IPS DF 4.7 (cell line): ENCODE data around the gene KCNK7.

Experiments used
- DNase-seq: peaks from one replicate; pipeline ENCODE4 v3.0.0-alpha.2; 2013; ENCODE audit warnings: low spot score; ENCODE audit errors: extremely low read depth

KCNK7 gene

DNA sequence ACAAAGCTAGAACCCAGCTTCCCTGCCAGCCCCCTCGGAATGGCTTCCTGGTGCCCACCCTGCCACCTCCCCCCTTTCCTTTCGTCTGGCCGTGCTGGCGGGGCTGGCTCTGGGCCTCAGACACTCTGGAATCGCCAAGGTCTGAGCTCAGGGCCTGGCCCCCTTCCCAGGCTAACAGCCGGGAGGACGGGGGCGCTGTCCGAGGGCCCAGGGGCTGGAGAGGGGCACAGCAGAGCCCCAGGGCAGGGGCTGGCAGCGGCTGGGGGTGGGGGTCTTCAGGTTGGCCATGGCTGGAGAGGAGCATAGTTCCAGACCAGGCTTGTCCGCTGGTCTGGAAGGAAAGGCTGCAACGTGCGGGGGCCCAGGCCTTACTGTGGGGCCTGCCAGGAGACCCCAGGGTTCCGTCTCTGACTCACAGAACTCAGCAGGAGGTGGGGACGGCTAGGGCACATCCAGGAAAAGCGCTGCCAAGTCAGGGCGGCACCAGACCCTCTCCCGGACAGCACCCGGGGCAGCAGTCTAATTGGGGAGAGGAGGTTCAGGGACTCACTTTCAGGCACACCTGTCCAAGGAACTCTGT lies 36.6 kb downstream of the KCNK7 start:
- DNase-seq, result no peak

DNA sequence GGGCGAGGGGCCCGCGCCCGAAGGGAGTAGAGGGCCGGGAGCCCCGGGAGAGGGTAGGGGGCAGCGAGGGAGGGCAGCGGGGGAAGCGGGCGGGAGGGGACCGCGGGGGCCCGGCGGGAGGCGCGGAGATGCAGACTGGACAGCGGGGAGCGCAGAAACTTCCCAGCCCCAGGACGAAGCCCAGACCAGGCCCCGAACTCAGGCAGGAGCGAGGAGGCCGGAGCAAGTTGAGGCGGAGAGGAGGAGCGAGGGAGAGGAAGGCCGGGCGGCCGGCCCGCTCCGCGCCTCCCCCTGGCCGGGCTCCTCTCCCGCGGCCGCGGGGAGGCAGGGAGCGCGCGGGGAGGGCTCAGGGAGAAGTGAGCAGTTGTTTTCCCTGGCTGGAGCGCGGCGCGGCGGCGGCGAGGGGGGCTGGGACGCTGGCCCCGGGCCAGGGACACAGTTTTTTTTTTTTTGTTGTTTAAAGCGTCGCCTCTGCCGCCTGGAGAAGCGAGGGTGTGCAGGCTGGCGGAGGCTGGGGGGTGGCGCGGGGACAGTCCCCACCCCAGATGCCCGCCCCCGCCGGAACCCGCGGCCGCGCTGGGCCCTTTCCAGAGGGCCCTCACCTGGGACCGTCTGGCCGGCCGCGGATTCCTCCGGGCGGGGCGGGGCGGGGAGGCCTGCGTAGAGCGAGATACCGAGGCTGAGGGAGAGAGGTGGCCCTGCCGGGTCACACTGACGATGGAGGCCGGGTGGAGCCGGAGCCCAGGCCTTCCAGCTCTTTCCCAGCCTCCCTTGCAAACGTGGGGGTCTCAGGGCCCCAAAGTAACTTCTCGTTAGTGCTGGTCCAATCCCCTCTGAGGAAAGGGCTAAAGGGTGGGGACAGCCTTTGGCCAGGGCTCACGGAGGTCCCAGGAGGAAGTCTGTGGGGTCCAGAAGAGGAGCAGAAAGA lies 37.3 kb downstream of the KCNK7 start, which contains the start of gene LTBP3:
LTBP3 (minus strand) TSS at position 358 of the 928 bp plus-strand sequence. CDS start 400 bp downstream, outside the sequence.
- DNase-seq, result no peak

DNA sequence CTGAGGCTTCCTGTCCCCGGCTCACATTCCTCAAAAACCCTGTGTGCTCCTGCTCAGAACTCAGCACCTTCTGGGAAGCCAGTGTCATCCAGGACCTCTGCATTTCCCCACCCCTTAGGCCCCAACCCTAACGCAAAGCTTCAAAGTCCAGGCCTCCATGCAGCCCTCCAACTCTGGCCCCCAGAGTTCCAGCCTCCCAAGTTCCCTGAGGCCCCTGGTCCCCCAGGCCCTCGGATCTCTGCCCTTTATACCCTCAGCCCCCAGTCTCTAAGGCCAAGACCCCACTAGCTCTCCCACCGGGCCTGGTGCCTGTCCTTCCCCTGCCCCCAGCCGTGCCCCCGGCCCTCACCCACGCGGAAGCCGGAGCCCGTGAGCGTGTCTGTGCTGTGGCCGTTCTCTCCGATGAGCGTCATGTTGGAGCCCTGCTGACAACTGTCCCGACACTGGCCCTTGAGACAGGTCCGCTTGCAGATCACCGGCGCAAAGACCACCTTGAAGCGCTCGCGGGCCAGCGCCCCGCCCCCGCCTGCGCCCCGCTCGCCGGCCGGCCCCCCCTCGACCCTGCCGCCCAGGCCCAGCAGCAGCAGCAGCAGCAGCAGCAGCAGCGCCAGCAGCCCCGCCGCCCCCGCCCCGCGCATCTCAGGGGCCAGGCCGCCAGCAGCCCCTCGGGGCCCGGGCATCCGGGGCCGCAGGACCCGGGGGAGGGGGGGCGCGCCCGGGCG lies 38.2 kb downstream of the KCNK7 start:
- DNase-seq, result no peak

DNA sequence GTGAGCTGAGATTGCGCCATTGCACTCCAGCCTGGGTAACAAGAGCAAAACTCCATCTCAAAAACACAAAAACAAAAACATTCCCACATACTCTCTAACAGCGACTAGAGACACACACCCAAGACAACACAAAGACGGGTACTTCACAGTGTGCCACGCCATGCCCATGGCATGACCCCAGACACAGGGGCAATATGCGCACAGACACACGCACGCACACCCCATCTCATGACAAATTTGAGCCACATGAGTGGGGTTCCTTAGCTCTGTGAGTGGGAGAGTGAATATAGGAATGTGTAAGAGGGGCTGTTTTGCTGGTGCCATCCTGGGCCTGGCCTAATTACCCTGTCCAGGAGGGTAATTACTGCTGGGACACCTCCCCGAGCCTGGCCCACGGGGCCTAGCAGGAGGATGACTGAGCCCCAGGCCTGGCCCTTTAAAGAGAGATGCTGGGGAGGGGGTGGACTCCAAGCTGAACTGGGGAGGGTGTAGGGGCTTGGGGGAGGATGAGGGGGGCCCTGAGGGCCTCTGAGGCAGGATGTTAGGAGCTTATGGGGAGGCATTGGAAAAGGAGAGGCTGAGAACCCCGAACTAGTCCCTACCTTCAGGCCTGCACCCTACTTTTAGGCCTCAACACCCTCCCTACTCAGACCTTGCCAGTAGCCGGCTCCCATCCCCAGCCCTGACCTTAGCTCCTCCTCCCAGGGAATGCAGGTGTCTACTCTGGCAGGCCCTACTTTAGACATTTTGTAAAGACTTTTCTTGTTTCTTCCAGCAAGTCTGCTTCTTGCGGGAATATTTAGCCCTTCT lies 38.9 kb downstream of the KCNK7 start:
- DNase-seq, result no peak

DNA sequence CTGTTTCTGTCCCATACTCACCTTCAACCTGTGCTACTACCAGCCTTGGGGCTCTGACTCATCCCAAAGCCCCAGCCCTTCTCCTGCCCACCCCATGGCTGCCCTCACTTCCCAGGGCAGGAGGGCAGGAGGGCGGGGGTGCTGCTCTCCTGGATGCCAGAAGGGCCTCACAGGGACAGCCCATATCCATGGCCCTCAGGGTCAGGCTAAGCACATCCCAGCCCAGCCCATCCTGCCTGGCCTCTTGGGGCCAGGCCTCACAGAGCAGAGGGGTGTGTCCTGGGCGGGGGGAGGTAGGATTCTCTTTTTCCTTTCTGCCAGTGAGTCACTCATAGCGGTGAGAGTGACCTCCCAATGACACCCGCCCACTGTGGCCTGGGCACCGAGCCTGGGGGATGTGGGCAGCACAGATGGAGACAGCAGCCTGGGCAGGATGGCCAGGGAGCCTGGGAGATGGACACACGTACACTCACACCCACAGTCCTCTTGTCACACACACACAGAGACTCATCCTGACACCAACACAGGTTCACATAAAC lies 39.8 kb downstream of the KCNK7 start:
- DNase-seq, result no peak

DNA sequence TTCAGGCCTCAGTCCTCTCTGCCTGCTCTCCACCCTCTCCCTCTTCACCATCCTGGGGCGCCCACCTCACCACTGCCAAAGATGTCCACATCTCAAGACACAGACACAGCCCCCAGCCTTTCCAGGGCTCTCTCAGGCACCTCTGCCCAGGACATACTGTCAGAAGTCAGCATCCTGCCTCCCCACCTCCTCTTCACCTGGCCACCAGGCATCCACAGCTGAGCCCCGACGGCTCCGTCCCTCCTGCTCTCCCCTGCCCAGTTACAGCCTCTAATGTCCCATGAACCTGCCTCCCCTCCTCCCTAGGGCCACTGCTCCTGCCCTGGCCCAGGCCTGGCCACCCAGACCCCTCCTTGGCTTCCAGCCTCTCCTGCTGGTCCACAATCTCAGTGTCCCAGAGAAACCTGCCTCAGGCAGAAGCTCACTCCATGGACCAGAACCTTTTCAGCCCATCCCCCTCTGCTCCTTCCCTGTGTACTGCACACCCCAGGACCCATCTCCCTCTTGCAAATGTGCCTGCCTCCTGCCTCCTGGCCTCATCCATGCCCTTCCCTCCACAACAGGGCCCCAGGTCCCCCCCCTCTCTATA lies 40.7 kb downstream of the KCNK7 start:
- DNase-seq, result no peak

DNA sequence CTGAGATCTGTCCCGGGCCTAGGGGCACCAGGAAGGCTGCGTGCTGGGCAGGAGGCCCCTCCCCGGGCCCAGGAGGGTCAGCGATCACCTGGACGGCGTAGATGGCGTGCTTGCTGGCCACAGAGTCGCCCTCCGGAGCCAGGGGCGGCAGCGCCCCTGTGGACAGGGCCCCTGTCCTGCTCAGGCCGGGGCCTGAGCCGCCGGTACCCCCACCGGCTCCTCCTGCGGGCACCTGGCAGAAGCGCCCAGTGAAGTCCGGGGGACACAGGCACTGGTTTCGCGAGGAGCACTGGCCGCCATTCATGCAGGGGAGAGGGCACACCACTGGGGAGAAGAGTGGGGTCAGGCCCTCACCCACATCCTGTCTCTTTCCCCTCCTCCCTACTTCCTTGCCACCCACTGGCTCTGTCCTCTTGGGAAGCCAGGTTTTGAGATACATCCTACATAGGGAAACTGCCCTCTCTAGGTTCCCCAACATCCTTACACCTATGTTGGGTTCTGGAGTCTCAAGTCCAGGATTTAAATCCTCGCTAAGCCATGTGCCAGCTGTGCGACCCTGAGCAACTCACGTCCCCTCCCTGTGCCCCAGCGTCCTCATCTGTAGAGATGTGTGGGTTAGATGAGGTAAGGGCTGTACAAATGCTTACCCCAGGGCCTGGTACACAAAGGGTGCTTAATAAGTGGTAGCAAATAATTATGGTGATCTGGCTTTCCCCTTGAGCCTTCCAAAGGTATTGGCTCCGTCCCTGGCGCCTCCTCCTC lies 41.4 kb downstream of the KCNK7 start:
- DNase-seq, result no peak

DNA sequence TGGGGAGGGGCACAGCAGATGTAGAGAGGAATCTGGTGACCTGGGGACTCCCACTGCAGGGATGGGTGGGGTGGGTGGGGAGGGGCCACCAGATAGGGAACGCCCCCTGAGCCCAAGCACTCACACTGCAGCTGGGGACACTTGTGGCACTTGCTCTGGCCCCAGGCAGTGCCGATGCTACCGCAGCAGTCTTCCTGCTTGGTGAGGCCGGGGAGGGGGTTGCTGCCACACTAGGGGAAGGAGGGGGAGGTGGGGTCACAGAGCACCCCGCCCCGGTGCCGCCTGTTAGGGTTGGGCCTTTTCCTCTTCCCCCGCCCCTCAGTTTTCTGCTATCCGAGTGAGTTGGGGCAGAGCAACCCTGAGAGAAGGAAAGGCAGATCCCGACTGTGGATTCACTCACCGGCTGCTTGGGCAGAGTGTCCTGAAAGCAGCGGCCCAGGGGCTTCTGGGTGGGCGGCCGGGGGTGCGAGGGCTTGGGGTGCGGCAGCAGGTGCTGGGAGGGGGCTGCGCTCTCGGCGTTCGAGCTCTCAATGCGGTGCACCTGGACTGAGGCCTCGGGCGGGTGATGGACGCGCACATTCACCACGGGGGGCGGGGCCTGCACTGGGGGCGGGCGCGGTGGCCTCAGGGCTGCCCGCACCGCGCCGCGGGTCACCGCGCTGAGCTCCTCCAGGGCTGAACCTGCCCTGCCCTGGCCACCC lies 42.1 kb downstream of the KCNK7 start:
- no peak for DNase-seq

DNA sequence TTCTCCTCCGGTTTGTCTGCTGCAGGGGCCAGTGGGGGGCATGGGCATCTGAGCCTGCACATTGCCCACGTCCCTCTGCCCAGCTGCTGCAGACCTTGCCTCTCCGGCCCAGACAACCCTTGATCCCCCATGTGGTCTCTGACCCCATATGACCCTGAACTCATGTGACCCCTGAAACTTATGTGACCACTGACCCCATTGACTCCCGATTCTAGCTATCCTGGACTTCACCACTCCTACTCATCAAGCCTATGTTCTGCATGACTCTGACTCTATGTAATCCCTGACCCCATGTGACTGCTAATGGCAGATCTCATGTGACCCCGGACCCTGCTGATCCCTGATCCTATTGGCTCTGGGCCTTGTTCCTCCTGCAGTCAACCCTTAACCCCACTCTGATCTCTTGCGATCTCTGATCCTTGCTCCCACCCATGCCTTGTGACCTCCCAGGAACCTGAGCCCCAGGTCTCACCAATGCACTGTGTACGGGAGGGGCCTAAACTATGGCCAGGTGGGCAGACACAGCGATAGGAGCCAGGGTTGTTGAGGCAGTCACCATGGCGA lies 43.1 kb downstream of the KCNK7 start:
- no peak for DNase-seq

DNA sequence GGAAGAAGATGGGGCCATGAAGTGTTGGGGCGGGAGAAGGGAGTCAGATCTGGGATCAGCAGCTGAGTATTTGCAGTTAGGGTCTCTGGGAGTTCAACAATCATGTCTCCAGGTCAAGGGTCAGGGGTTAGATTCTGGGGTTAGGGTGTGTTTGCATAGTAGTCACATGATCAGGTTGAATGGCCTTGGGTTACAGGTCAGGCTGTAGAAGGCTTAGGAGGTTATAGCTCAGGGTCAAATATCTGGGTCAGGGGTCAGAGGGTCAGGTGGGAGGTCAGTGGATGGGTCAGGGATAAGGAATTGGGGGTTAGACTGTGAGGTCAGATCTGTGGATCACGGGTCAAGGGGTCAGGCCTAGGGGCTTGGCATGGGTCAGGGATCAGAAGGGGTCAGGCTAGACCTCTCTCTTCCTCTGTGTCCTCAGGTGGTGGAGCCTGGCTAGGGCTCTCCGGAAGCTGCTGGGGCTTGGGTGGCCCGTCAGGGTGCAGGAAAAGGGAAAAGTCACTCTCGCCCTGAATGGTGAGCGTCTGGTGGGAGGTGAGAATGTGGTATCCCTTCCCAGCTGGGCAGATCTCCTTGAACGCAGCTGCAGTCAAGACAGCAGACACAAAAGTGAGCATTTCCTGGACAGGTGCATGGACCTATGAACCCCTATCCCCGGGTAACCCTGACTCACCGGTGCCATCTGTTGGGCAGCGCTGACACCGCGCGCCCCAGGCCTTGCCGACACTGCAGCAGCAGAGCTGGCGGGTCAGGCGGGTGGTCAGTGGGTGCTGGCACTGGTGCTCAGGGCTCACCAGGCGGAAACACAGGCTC lies 43.8 kb downstream of the KCNK7 start:
- DNase-seq, result no peak

DNA sequence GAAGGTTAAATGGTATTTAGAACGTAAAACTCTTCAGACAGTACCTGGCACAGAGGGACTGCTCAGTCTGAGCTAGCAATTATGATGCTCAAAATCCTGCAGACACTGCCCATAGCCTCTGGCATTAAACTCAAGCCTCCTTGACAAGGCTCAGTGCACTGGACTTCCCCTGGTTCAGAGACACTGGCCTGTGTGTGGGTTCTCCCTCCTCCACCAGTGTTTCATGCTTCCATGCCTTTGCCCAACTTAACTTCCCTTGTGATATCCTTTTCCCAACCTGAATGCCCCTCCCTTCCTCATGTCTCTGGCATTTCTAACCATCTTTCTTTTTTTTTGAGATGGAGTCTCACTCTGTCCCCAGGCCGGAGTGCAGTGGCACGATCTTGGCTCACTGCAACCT lies 46.5 kb downstream of the KCNK7 start:
- DNase-seq, result no peak

DNA sequence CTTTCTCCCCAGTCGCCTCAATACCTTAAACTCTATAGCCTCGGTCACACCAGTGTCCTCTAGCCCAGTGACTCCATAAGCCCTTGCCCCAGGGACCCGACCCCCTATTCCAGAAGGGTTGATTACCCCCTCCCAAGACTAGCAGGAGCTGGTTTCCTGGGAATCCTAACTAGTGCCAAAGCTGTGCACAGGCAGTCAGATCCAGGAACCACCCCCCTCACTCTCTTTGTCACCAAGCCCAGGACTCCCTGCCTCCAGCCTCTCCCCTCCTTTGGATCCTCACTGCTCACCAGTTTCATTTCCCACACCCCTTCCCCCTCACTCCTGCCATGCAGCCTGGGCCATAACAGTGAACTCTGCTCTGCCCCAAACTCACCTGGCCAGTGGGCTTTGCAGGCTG lies 47.2 kb downstream of the KCNK7 start:
- no peak for DNase-seq

DNA sequence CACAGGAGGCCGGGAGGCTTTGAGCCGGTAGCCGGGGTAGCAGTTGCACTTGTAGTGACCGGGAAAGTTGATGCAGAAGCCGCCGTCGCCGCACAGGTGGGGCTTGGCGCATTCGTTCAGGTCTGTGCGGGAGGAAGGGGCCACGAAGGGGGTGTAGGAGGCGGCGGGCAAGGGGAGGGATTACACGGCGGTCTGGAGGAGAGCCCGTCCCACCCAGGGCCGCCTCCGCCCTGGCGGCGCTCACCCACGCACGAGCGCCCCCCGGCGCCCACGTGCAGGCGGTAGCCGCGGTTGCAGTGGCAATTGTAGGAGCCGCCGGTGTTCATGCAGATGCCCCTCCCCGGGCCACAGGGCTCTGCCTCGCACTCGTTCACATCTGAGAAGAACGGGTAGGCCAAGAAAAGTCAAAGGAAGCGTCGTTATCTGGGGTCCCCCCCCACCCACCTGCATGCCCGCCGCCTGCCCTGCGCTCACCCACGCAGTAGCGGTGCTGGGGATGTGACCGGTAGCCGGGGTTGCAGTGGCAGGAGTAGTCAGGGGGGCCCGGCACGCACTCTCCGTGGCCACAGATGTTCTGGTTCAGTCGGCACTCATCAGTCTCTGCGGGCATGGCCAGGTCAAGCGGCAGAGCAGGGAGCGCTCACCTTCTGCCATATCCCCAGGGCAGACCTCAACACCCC lies 48.0 kb downstream of the KCNK7 start:
- no peak for DNase-seq

DNA sequence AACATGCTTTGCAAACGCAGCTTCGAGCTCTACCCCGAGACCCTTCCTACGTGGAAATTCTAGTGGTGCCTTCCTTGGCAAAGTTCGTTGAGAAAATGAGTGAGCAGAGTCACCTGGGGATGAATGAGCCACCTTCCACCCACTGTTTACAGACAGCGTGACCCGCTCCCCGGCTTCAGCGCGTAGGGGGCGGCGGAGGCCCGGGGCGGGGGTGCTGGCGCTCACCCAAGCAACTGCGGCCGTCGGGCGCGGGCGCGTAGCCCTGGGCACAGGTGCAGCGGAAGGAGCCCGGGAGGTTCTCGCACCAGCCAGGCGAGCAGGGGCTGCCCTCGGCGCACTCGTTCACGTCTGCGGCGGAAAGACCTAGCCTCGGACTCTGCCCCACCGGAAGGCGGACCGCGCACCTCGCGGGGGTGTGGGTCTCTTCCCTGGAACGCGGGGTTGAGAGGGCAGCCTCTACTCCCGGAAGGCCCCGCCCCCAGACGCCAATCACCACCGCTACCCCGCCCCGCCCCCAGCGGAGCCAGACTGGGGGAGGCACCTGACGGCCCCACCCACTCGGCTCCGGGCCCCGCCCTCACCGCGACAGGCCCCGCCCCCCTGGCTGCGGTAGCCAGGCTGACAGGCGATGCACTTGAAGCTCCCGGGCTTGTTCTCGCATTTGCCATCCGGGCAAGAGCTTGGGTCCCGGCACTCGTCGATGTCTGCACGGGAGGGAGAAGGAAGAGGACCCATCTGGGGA lies 49.2 kb downstream of the KCNK7 start:
- no peak for DNase-seq

DNA sequence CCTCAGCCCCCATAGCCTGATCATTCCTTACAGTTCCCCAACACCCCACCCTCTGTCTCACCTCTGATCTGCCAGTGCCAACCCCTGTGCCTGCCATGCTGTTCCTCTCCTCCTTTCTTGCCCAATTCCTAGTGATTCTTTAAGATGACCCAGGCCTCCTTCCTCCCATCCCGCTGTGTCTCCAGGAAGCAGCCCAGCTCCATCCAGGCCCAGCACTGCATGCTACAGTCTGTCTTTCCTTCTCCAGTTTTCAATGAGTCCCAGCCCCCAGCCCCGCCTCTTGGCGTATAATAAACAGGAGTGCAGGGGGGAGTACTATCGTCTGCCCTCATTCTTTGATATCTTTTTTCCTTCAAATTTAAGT lies 49.8 kb downstream of the KCNK7 start:
- no peak for DNase-seq
